ENCODE data around the gene KLK11. TPM values are rescaled to one million over a fixed set of nuclear protein-coding genes. Genes with fewer than 3 reads are reported as not detected.
"Not testable (repeated sequence)": the region's sequence is repeated elsewhere in the genome, so short reads cannot be mapped to it uniquely, and the experiment has no call there.

The KLK11 gene
- total RNA-seq, 1 donor from 2014 or later: 103 TPM

- intact Hi-C loops (cut with DNase I): no loop called here
- Histone ChIP-seq H3K27me3 (no peaks in the 10 kb centered on the region), H3K36me3 (no peaks in the 10 kb centered on the region), H3K4me1 (no peaks in the 10 kb centered on the region), H3K27ac (no peak overlapping the region), H3K9me3 (no peaks in the 10 kb centered on the region), H3K4me3 (no peak overlapping the region)
- TF ChIP-seq POLR2A (IDR thresholded peaks at IDR 0.05): no peak
- no peak for DNase-seq (ENCODE audit: extremely low spot score in 2 of 2)
Measured at GRCh38 chr19:50998061-50998460, 28.4 kb downstream of the KLK11 start.

- H3K27ac ChIP-seq: no peak overlapping the region
- TF ChIP-seq POLR2AphosphoS5 (IDR thresholded peaks at IDR 0.05; ENCODE audit: insufficient read depth in 1 of 2, low read depth in 1 of 2): no peak
- TF ChIP-seq, protein P1, sequence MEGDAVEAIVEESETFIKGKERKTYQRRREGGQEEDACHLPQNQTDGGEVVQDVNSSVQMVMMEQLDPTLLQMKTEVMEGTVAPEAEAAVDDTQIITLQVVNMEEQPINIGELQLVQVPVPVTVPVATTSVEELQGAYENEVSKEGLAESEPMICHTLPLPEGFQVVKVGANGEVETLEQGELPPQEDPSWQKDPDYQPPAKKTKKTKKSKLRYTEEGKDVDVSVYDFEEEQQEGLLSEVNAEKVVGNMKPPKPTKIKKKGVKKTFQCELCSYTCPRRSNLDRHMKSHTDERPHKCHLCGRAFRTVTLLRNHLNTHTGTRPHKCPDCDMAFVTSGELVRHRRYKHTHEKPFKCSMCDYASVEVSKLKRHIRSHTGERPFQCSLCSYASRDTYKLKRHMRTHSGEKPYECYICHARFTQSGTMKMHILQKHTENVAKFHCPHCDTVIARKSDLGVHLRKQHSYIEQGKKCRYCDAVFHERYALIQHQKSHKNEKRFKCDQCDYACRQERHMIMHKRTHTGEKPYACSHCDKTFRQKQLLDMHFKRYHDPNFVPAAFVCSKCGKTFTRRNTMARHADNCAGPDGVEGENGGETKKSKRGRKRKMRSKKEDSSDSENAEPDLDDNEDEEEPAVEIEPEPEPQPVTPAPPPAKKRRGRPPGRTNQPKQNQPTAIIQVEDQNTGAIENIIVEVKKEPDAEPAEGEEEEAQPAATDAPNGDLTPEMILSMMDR (IDR thresholded peaks at IDR 0.05): no peak
- TF ChIP-seq POLR2A (IDR thresholded peaks at IDR 0.05): no peak
- no peak overlapping the region for H3K4me3 ChIP-seq
- H3K9me3 ChIP-seq: no peaks in the 10 kb centered on the region
- no peak for DNase-seq (ENCODE audit: extremely low spot score in 2 of 2)
- no peaks in the 10 kb centered on the region for H3K27me3 ChIP-seq
- H3K36me3 ChIP-seq: no peaks in the 10 kb centered on the region
- no peaks in the 10 kb centered on the region for H3K4me1 ChIP-seq
- intact Hi-C loops (cut with DNase I): no loop called here
Measured at GRCh38 chr19:50994129-50994528, 32.3 kb downstream of the KLK11 start.

GRCh38 chr19:50992666-50993035 is 33.8 kb downstream of the KLK11 start:
- no peak overlapping the region for H3K4me3 ChIP-seq
- no peaks in the 10 kb centered on the region for H3K9me3 ChIP-seq
- TF ChIP-seq POLR2A (IDR thresholded peaks at IDR 0.05) (no peak), POLR2AphosphoS5 (IDR thresholded peaks at IDR 0.05; ENCODE audit: insufficient read depth in 1 of 2, low read depth in 1 of 2) (no peak)
- TF ChIP-seq, protein P1 (IDR thresholded peaks at IDR 0.05): no peak
- no peak overlapping the region for H3K27ac ChIP-seq
- H3K36me3 ChIP-seq: no peaks in the 10 kb centered on the region
- intact Hi-C loops (cut with DNase I): no loop called here
- DNase-seq (ENCODE audit: extremely low spot score in 2 of 2): no peak
- no peaks in the 10 kb centered on the region for H3K4me1 ChIP-seq
- no peaks in the 10 kb centered on the region for H3K27me3 ChIP-seq

DNA sequence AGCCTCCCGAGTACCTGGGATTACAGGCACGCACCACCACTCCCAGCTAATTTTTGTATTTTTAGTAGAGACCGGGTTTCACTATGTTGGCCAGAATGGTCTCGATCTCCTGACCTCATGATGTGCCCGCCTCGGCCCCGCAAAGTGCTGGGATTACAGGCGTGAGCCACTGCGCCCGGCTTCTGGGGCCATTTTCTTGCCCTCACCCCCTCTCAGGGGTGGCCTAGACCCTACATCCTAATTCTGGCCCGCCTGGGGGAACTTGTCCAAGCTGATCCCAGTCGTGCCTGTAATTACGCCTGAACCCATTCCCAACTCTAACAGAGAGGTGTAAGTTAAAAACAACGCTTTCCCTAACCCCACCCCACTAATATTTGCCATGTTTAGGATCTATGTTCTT is 42.0 kb downstream of the KLK11 start:
- intact Hi-C loops (cut with DNase I); H3K27ac ChIP-seq; H3K36me3 ChIP-seq; H3K4me3 ChIP-seq; H3K9me3 ChIP-seq; H3K4me1 ChIP-seq; H3K27me3 ChIP-seq; DNase-seq (ENCODE audit: extremely low spot score in 2 of 2): not testable (repeated sequence)

DNA sequence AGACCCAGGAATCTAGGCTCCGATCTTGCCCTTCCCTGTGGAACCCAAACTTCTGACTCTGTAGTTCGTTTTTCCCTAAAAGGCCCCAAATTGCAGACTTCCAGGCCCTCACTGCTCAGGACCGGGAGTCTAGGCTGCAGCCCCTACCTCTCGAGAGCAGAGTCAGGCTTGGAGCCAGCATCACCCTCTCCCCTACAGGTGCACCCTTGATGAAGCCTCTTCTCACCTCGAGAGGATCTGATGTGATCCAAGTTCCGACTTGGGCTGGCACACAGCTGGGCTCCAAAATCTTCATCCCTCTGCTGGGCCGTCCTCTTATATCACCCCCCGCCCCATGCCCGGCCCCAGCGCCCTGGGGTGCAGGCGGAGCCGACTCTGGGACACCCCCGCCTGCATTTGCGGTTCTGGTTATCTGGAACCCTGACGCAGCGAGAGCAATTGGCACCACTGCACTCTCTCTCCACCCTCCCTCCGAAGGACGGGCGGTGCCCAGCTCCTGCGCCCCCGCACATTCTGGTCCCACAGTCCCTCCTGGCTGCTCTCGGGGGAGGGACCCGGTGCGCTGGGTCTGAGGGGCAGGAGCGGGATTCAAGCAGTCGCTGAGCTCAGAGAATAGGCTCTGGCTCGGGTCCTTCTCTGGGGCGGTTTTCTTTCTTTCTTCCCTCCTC is 42.7 kb downstream of the KLK11 start, which contains the start of gene KLK7:
TSS of gene KLK7 (minus strand) at position 293 of the 668 bp plus-strand sequence. CDS start 1,518 bp downstream, outside the sequence.
- no peak for TF ChIP-seq POLR2A (IDR thresholded peaks at IDR 0.05)
- TF ChIP-seq, protein P1 (IDR thresholded peaks at IDR 0.05): no peak
- TF ChIP-seq POLR2AphosphoS5 (IDR thresholded peaks at IDR 0.05; ENCODE audit: insufficient read depth in 1 of 2, low read depth in 1 of 2): no peak
- no peaks in the 10 kb centered on the region for H3K4me1 ChIP-seq
- no peak within 1 kb of the TSS for H3K4me3 ChIP-seq
- H3K36me3 ChIP-seq: no peaks in the 10 kb centered on the region
- intact Hi-C loops (cut with DNase I): no loop called here
- H3K9me3 ChIP-seq: no peaks in the 10 kb centered on the region
- H3K27ac ChIP-seq: no peak within 1 kb of the TSS
- DNase-seq (ENCODE audit: extremely low spot score in 2 of 2): no peak
- H3K27me3 ChIP-seq: no peaks in the 10 kb centered on the region

DNA sequence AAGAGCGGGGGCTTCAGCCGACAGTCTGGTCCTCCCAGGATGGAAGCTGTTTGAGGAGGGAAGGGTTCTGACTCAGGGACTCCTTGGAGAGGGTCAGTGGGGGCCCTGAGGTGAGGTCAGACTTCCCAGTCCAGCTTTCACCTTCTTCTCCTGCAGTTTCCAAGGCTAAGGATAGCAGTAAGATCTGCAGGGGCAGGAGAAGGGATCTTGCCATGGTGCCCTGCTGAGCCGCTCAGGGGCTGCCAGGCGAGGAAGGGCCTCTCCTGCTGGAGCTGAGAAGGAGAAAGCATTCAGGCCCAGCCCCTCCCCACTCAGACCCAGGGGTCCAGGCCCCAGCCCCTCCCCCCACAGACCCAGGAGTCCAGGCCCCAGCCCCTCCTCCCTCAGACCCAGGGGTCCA is 44.2 kb downstream of the KLK11 start:
- Histone ChIP-seq H3K9me3 (no peaks in the 10 kb centered on the region), H3K27me3 (no peaks in the 10 kb centered on the region), H3K36me3 (no peaks in the 10 kb centered on the region), H3K4me3 (no peak overlapping the region), H3K27ac (no peak overlapping the region), H3K4me1 (no peaks in the 10 kb centered on the region)
- TF ChIP-seq, protein P1 (IDR thresholded peaks at IDR 0.05): no peak
- TF ChIP-seq POLR2AphosphoS5 (IDR thresholded peaks at IDR 0.05; ENCODE audit: insufficient read depth in 1 of 2, low read depth in 1 of 2): no peak
- no peak for TF ChIP-seq POLR2A (IDR thresholded peaks at IDR 0.05)
- intact Hi-C loops (cut with DNase I): no loop called here
- no peak for DNase-seq (ENCODE audit: extremely low spot score in 2 of 2)
